Embryonic facial prominence (tissue), 1 donor: ENCODE results near the gene SUGT1.
"Not testable (repeated sequence)": the region's sequence is repeated elsewhere in the genome, so short reads cannot be mapped to it uniquely, and the experiment has no call there.

Experiments
- DNase-seq: peaks from one replicate; pipeline ENCODE4 v3.0.0-alpha.2; 2016; ENCODE audit errors: extremely low spot score

The SUGT1 gene

GRCh38 chr13:52652196-52652979 lies at the start of gene SUGT1:
SUGT1 (plus strand) TSS chr13:52652836; CDS start chr13:52652921, 85 bp downstream.
- DNase-seq = peak; percentile 94

- DNase-seq = not testable (repeated sequence)
Measured at GRCh38 chr13:52603316-52603715, 49.3 kb upstream of the SUGT1 start.

DNA sequence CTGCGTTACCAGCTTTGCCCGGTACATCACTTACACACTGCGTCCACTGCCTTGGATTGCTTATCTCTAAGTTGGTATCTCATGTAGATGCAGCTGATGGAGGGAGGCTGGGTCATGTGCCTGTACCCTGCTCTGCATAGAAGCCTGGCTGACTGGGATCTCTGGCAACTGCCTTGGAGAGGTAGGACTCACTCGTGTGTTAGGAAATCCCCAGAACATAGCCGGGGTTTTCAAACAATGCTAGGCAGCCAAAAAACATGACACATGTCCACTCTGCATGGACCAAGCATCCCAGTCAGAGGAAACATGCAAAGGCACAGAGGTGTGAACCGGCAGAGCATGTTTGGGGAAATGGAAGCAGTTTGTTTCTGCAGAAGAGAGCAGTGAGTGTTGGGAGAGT lies 46.5 kb upstream of the SUGT1 start:
- DNase-seq = not testable (repeated sequence)

- not testable (repeated sequence) for DNase-seq
Measured at GRCh38 chr13:52606795-52607194, 45.8 kb upstream of the SUGT1 start.

- DNase-seq = not testable (repeated sequence)
Measured at GRCh38 chr13:52608184-52608583, 44.5 kb upstream of the SUGT1 start.

- not testable (repeated sequence) for DNase-seq
Measured at GRCh38 chr13:52609013-52609606, 43.5 kb upstream of the SUGT1 start.

DNA sequence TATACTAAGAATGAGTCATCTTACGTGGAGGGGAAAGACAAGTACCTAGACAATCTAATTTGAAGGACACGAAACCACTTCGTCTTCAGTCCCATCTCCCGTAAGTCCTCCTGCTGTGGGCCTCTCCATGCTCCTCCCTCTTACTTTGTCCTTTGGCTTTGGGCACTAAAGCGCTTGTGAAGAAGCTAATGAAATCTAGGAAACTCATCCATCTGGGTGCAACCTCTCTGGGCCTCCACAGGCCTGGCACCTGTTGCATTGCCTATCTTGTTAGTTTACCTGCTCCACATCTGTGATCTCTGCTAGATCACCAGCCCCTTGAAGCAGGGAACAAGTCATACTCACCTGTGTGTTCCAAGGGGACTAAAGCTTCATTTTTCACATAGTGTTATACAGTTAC lies 42.5 kb upstream of the SUGT1 start:
- DNase-seq = not testable (repeated sequence)

DNA sequence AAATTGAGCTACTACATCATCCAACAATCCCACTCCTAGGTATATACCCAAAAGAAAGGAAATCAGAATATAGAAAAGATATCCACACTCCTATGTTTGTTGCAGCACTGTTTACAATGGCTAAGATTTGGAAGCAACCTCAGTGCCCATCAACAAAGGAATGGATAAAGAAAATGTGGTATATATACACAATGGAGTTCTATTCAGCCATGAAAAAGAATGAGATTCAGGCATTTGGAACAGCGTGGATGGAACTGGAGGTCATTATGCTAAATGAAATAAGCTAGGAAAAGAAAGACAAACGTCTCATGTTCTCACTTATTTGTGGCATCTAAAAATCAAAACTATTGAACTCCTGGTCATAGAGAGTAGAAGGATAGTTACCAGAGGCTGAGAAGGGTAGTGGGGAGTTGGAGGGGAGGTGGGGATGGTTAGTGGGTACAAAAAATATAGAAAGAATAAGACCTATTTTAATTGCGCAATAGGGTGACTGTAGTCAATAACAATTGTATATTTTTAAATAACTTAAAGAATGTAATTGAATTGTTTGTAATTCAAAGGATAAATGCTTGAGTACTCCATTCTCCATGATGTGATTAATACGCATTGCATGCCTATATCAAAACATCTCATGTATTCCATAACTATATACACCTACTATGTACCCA lies 37.4 kb upstream of the SUGT1 start:
- no peak for DNase-seq

DNA sequence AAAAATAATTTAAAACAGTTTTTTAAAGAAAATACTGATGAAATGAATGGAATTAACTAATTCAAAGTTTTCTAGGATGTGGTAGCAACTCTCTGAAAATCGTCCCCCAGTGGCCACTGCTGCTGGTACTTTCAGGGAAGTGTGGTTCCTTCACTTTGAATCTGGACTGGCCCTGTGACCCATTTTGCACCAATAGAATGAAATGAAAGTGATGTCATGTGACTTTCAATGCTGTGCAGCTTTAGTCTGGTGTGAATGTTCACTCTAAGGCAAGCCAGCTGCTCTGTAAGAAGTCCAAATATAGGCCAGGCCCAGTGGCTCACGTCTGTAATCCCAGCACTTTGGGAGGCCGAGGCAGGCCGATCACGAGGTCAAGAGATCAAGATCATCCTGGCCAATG lies 36.8 kb upstream of the SUGT1 start:
- DNase-seq = no peak

DNA sequence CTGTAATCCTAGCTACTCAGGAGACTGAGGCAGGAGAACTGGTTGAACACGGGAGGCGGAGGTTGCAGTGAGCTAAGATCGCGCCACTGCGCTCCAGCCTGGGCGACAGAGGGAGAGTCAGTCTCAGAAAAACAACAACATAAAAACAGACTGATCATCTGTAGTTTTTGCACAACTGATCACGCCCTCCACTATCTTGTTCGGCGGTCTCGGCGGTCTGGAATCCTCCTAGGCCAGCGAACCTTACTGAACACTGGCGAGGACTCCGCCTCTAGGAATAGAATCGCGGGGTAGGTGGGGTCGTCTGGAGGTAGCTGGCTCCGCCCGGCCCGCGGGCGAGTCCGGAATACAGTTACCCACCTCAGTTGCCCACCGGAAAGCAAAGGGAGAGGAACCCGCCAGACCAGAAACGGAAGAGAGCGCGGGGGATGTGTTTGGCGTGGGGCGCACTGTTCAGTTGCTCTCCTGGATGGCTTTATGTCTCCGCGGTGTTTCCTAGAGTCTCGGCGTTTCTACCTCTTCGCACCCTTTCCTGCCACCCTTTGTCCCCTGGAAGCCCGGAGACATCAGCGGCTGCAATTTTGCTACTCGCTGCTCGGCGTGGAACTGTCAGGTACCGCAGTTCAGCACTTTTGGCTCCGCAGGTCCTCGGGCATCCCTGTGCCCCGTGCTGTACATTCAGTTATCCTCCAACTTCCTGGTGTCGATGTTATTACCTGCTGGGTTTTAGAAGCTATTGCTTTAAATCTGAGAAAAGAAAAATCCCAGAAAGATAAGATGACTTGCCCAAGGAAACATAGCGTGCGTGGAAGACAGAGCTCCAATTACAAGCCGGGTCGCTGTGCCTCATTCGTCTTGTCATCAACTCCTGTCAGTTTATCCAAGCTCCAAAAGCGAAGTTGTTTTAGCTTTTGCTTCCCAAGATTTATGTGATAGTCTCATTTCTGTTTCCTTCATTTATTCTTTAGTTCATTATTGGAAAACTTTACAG lies 35.3 kb upstream of the SUGT1 start:
- DNase-seq = peak; percentile 84

GRCh38 chr13:52631083-52631690 lies 21.4 kb upstream of the SUGT1 start:
- DNase-seq = not testable (repeated sequence)

- no peak for DNase-seq
Measured at GRCh38 chr13:52638666-52639328, 13.8 kb upstream of the SUGT1 start.

DNA sequence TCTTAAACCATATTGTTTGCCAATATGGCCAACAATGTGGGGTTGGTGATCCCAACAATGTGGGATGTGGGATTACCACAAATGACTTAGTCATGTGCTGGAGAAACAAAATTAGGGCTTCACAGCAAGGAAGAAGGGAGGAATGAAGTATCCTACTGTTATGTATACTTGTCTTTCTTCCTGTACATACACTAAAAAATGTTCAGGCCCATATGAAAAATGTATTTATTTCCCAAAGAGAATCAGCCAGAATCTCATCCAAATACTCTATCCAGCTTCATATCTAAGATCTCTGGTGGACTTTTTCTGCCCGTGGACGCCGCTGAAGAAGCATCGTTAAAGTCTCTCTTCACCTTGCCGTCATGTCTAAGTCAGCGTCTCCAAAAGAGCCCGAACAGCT lies 10.5 kb upstream of the SUGT1 start, which contains the start of gene HNRNPA1L2:
HNRNPA1L2 (plus strand) TSS at position 301 of the 400 bp plus-strand sequence; CDS start at position 363, 62 bp downstream.
- DNase-seq = no peak

- DNase-seq = no peak
Measured at GRCh38 chr13:52644108-52644507, 8.5 kb upstream of the SUGT1 start.

DNA sequence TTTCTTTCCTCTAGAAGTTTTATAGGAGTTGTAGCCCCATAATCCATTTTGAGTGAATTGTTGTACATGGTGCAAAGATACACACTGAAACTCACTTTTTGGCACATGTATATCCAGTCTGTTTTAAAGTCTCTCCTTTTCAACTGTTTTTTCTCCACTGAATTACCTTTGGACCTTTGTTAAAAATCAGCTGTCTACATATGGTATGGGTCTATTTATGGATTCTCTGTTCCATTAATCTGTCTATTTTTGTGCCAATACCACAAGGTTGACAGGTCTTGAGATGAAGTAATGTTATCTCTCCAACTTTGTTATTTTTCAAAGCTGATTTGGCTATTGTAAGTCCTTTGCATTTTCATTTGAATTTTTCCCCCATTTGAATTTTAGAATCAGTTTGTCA lies 5.7 kb upstream of the SUGT1 start:
- no peak for DNase-seq

DNA sequence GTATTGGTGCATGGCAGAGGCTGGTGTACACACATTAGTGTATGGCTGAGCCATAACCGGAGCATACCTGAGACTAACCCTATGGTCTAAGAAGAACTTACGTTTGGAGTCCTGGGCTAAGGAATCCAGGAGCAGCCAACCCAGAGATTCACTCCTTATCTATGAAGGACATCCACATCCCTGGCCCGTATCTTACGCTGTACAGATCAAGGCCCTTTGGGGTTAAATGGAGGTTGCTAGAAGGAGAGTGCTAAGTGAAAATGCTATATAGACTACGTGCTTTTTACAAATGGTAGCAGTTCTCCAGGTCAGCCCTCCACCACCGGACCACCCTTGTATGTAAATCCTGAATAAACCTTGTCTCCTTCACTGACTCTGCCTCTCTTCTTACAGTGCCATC lies 1.9 kb upstream of the SUGT1 start:
- DNase-seq = peak; percentile 25

- no peak for DNase-seq
Measured at GRCh38 chr13:52651897-52652195, 790 bp upstream of the SUGT1 start.

- no peak for DNase-seq
Measured at GRCh38 chr13:52652980-52653303, 306 bp downstream of the SUGT1 start.

DNA sequence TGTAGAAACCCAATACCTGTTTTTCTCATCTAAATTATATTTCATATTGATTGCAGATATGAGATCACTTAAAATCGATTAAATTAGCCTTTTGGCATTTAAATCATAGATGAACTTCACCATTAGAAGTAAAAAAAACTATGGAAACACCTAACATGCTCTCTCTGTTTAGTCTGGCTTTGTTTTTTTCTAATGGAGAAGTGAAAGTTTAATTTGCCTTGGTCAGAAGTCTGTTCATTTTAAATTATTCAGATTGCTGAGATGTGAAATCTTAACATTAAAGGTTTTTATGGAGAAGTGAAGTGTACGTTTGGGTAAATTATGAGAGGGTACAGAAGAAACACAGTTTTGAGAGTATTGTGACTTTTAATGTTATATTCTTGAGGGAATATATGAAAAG lies 6.7 kb downstream of the SUGT1 start:
- DNase-seq = no peak

DNA sequence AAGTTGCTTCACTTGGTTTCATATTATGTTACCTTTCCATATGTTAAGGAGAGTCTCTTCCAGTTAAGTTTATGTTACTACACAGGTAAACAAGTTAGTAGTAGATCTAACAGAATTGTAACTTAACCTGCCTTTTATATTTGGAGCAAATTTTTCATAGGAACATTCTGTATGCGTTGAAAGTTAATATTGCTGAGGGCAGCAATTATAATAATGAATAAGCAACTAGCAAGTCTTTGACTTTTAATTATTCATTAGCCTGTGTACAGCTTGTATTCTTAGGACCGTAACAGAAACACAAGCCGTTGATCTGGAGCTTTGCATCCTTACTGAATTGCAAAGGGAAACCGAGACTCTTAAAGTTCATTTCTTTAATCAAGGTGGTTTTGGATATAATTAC lies 11.6 kb downstream of the SUGT1 start:
- no peak for DNase-seq

GRCh38 chr13:52665325-52665724 lies 12.7 kb downstream of the SUGT1 start:
- DNase-seq = no peak
